Measurements from ENCODE around the gene NBEA.

Gene NBEA

GRCh38 chr13:35198613-35199200 is 256.6 kb downstream of the NBEA start:
- DNase-seq = no peak

DNA sequence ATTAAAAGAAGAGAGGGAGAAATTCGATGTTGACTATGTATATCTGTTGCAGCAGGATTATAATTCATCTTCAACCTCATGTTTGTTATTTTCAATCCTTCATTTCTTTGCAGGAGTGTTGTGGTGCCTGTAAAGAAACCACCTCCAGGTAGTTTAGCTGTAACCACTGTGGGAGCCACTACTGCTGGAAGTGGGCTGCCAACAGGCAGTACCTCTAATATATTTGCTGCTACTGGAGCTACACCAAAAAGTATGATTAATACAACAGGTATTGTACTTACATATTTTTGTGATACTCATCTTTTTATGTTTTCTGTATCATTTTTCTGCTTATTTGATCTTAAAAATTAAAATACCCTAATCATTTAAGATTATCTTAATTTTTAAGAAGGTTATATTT is 266.5 kb downstream of the NBEA start:
- no peak for DNase-seq

DNA sequence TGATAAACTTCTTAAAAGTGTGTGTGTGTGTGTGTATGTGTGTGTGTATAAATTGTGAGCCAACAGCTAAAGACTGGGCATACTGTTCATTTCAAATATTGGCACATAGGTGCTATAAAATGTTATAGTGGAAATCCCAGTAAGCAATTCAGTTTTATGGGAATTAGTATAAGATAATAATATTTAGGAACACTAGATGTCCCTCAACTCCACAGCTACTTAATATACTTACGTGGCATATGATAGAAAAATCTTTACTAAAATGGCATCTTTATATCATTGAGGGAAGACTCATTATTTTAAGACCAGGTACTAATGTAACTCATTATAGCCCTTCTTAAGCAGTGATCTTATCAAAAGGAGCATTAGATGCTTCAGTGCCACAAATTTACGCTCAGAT is 268.2 kb downstream of the NBEA start:
- no peak for DNase-seq

GRCh38 chr13:35211949-35212348 is 269.9 kb downstream of the NBEA start:
- no peak for DNase-seq

- DNase-seq = no peak
Measured at GRCh38 chr13:35213911-35214310, 271.8 kb downstream of the NBEA start.

DNA sequence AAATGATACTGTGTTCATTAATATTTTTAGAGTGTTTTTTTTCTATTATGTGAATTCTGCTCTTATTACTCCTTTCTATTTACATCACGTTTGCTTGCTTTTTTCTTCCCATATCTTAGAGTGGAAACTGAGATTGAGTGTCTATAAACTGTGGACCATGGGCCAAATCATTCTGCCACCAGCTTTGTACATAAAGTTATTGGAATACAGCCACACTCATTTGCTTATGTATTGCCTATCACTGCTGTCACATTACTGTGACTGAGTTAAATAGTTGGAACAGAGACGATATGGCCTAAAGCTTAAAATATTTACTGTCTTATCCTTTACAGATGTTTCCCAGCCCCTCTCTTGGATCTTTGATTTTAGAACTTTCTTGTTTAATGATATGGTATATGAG is 274.1 kb downstream of the NBEA start:
- DNase-seq = no peak

DNA sequence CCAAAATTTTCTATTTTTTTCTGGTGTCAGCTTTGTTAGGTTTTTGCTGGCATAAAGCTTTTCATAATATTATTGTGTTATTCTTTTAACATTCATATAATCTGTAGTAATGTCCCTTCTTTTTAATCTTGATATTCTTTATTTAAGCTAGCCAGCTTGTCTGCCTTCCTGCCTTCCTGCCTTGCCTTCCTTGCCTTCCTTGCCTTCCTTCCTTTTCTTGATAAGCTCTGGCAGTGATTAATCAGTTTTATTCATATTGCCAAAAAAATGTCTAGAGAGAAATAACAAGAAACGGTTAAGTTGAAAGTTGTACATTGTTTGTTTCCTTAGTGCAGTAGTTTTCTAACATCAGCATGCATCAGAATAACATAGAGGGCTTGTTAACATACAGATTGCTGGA is 277.0 kb downstream of the NBEA start:
- DNase-seq = no peak

DNA sequence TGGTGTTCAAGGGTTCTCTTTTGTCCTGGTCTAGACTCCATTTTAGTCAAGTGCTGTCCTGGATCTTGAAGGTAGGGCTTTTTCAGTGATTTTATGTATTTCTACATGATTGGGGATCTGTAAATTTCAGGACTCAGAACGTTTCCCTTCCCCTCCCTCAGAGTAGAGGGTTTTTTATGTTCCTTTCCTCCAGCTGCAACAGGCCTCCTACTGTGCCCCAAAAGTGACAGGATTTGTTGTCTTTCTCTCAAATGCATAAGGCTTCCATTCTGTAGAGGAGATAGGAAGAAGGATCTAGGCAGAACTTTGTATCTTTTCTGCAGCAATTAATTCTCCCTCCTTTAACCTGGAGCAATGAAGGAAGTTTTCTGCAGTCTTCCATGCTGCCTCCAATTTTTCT is 283.1 kb downstream of the NBEA start:
- no peak for DNase-seq

GRCh38 chr13:35225582-35225981 is 283.5 kb downstream of the NBEA start:
- DNase-seq = no peak

DNA sequence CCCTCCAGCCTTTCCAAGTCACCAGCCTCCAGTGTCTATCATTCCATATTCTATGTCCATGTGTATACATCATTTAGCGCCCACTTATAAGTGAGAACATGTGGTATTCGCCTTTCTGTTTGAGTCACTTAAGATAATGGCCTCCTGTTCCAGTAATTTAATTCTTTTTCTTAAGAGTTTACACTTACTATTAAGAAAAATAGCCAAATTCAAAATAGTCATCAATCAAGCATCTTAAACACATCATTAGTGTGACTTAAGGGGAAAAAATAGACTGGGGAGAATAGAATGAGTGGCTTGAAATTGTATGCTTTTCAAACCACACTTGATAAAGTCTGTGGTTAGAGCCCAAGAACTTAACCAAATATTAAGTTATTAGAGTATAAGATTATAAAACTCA is 286.5 kb downstream of the NBEA start:
- DNase-seq = no peak

GRCh38 chr13:35231426-35231825 is 289.4 kb downstream of the NBEA start:
- DNase-seq = no peak

DNA sequence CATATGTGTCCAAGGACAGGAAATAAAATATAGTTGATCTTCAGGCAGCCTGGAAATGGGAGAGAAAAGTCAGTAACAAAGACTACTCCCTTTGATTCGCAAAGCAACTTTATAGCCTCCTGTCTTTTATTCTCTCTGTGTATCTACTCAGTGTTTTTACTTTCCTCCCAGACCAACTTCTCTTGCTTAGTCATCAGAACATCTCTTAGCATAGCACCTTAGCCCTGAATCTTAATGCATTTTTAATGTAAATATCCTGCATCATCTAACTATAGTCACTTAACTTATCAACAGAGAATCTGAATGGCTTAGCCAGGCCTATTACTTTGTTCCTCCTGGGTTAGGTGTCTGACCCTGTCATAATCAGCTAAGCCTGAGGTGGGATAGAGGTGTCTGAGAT is 296.2 kb downstream of the NBEA start:
- DNase-seq = no peak

GRCh38 chr13:35252536-35253205 is 310.6 kb downstream of the NBEA start:
- DNase-seq = no peak

- DNase-seq = no peak
Measured at GRCh38 chr13:35255241-35255640, 313.2 kb downstream of the NBEA start.

- DNase-seq = no peak
Measured at GRCh38 chr13:35256459-35257148, 314.5 kb downstream of the NBEA start.

- DNase-seq = no peak
Measured at GRCh38 chr13:35260316-35260715, 318.2 kb downstream of the NBEA start.

DNA sequence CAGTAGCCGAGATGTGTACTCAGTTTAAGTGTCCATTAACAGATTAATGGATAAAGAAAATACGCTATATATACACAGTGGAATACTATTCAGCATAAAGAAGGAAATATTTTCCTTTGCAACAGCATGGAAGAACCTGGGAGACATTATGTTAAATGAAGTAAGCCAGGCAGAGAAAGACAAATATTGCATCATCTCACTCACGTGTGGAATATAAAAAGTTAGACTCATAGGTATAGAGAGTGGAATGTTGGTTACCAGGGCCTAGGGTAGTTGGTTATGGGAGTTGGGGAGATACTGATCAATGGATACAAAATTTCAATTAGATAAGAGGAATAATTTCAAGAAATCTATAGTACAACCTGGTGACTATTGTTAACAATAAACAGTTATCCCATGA is 324.3 kb downstream of the NBEA start:
- no peak for DNase-seq

DNA sequence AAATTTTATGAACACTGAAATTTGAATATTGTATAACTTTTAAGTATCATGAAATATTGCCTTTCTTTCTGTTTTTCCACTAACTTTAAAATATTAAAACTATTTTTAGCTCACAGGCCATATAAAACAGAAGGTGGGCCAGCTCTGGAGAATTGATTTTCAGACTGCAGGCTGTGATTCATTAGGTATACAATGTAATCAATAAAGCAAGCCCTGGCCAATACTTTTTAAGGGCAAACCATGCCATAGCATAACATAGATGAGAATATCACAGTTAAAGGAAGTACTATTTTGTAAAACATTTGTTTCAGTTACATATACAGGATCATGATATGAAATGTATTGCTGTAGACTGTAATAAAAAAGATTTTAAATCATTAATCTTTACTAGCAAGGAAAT is 336.8 kb downstream of the NBEA start:
- no peak for DNase-seq

DNA sequence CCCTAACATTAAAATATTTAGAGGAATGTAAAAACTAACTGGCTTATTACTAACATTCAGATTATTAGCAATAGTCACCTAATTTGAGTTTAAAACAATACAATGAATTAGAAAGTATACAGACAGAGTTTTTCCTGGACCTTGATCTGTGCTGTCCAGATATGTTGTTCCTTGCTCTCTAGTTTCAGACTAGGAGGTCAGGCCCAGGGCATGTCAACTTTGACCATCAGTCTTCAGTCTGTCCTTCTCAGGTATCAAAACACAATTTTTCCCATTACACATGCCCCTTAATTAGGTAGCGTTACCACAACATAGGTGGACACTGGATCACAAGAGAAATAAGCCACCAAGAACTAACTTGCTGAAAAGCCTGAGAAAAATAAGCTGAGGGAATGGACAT is 337.4 kb downstream of the NBEA start:
- no peak for DNase-seq

DNA sequence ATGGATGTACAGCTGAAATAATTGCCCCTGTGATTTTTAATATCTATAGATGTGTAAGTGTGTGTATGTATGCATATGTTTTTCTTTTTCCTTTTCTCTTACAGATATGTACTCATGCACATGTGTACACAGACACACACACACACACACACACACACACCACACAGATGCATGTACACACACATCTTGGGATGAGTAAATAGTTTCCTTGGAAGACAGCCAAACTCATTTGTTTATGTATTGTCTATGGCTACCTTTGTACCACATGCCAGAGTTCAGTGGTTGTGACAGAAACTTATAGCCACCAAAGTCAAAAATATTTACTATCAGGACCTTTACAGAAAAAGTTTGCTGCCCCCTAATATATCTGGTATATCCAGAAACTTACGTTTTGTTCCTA is 341.8 kb downstream of the NBEA start:
- no peak for DNase-seq

DNA sequence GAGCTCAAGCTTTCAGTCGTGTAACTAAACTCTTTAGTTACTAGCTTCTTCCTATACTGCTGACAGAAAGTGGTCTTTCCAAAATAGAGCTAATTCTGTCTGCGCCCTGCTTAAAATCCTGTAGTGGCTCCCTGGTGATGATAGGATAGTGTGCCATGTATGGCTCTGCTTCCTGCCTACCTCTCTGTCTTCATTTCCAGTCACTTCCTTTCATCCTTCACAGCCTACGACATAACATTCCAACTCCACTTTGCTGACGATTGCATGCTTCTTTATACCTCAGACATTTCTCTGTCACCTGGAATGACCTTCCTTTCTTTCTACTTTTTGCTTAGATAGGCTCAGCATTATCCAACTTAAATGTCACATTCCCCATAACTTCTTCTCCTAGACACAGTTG is 343.6 kb downstream of the NBEA start:
- no peak for DNase-seq

DNA sequence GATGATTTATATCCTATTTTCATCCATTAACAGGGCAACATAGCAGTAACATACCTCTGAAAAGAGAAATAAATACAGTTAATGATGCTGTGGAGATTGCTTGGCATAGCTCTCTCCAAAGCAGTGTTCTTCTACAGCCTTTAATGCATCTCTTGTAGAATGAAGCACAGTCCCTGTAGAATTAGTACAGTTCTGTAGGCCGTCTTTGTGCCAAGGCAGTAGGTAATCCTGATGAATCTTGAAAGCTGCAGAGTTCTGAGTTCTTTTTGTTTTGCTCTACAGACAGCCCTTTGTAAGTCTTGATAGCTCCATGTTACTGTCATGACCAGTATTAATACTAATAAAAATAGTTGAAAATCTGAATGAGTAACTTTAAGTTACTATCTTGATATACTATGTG is 350.3 kb downstream of the NBEA start:
- DNase-seq = no peak

GRCh38 chr13:35293579-35294226 is 351.6 kb downstream of the NBEA start:
- DNase-seq = no peak

- DNase-seq = no peak
Measured at GRCh38 chr13:35309706-35310105, 367.6 kb downstream of the NBEA start.

All from activated gamma-delta T cell treated with Interleukin-2 at 50 U/mL for 16 hours (primary cell).